T-helper 1 cell (primary cell): ENCODE measurements around the gene HDAC9.

ENCODE experiments used
- DNase-seq, 5 donors: peaks; one replicate each; pipeline ENCODE4 v3.0.0-alpha.2; 2012 to 2020

Gene HDAC9

GRCh38 chr7:18558503-18558902 lies 63.0 kb downstream of the HDAC9 start:
- DNase-seq: no peak

- DNase-seq: no peak
Observed at GRCh38 chr7:18558910-18559309, 63.4 kb downstream of the HDAC9 start.

- DNase-seq: no peak
Observed at GRCh38 chr7:18559756-18560155, 64.2 kb downstream of the HDAC9 start.

- no peak for DNase-seq
Observed at GRCh38 chr7:18564779-18565178, 69.2 kb downstream of the HDAC9 start.

- DNase-seq: no peak
Observed at GRCh38 chr7:18565337-18565736, 69.8 kb downstream of the HDAC9 start.

GRCh38 chr7:18566205-18566604 lies 70.7 kb downstream of the HDAC9 start:
- no peak for DNase-seq

GRCh38 chr7:18566829-18567228 lies 71.3 kb downstream of the HDAC9 start:
- DNase-seq: no peak

- DNase-seq: no peak
Observed at GRCh38 chr7:18570441-18570840, 74.9 kb downstream of the HDAC9 start.

- no peak for DNase-seq
Observed at GRCh38 chr7:18570890-18571478, 75.4 kb downstream of the HDAC9 start.

- no peak for DNase-seq
Observed at GRCh38 chr7:18572154-18572553, 76.6 kb downstream of the HDAC9 start.

- DNase-seq: no peak
Observed at GRCh38 chr7:18572885-18573284, 77.3 kb downstream of the HDAC9 start.

- DNase-seq: no peak
Observed at GRCh38 chr7:18573410-18574234, 78.1 kb downstream of the HDAC9 start.

GRCh38 chr7:18574235-18574540 lies 78.6 kb downstream of the HDAC9 start:
- DNase-seq: no peak

GRCh38 chr7:18574676-18575075 lies 79.1 kb downstream of the HDAC9 start:
- no peak for DNase-seq

- DNase-seq: no peak
Observed at GRCh38 chr7:18575622-18576572, 80.3 kb downstream of the HDAC9 start.

GRCh38 chr7:18577096-18577771 lies 81.7 kb downstream of the HDAC9 start:
- DNase-seq: no peak

- DNase-seq: no peak
Observed at GRCh38 chr7:18579698-18580097, 84.1 kb downstream of the HDAC9 start.

GRCh38 chr7:18580950-18581349 lies 85.4 kb downstream of the HDAC9 start:
- no peak for DNase-seq

GRCh38 chr7:18583305-18583704 lies 87.8 kb downstream of the HDAC9 start:
- DNase-seq: no peak

- no peak for DNase-seq
Observed at GRCh38 chr7:18590241-18590640, 94.7 kb downstream of the HDAC9 start.

- peak in 1 of 5 donors; percentile 9 for DNase-seq
Observed at GRCh38 chr7:18590744-18591340, 95.3 kb downstream of the HDAC9 start.

GRCh38 chr7:18593602-18594279 lies 98.2 kb downstream of the HDAC9 start:
- DNase-seq: no peak
